Measurements from ENCODE around the gene MAD1L1.
A peak's percentile ranks its signal among the peaks of the same experiment; 100 is the strongest.

Gene MAD1L1

DNA sequence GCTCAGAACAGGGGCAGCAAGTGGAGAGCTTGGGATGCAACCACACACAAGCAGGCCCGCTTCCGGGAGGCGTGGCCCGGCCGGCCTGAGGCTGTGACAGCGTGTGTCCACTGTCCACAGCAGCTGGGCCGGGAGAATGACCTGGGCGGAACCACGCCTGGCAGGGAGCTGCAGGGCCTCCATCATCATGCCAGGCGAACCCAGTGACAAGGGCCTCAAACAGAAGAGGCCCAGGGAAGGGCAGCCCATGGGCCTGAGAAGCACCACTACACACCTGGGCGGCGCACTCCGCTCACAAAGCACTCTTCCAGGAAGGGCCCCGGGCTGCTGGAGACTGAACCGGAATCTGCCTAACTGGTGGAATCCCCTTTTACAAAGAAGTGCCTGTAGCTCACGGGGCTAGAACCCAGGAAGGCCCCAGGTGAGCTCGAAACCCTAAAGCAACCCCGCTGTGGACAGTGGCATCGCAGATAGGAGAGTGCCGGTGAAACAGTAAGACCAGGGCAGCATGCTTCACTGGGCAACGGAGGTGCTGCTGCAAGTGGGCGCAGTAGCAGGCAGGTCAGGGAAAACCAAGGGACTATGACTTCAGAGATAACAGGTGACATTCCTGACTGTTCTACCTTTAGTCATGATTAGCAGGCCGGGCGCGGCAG, 66.0 kb downstream of the MAD1L1 start:
- POLR2A ChIA-PET (ENCODE audit: low non-redundant PET): no interaction called here
- 0 out of 2 replicates have a peak overlapping the region, but pooled peaks have one; percentile 3 for H3K27ac ChIP-seq
- CTCF ChIA-PET: no interaction called here
- TF ChIP-seq, protein P1, sequence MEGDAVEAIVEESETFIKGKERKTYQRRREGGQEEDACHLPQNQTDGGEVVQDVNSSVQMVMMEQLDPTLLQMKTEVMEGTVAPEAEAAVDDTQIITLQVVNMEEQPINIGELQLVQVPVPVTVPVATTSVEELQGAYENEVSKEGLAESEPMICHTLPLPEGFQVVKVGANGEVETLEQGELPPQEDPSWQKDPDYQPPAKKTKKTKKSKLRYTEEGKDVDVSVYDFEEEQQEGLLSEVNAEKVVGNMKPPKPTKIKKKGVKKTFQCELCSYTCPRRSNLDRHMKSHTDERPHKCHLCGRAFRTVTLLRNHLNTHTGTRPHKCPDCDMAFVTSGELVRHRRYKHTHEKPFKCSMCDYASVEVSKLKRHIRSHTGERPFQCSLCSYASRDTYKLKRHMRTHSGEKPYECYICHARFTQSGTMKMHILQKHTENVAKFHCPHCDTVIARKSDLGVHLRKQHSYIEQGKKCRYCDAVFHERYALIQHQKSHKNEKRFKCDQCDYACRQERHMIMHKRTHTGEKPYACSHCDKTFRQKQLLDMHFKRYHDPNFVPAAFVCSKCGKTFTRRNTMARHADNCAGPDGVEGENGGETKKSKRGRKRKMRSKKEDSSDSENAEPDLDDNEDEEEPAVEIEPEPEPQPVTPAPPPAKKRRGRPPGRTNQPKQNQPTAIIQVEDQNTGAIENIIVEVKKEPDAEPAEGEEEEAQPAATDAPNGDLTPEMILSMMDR (conservative IDR thresholded peaks at IDR 0.05; ENCODE audit: low read depth): no peak
- DNase-seq (ENCODE audit: low spot score): no peak

DNA sequence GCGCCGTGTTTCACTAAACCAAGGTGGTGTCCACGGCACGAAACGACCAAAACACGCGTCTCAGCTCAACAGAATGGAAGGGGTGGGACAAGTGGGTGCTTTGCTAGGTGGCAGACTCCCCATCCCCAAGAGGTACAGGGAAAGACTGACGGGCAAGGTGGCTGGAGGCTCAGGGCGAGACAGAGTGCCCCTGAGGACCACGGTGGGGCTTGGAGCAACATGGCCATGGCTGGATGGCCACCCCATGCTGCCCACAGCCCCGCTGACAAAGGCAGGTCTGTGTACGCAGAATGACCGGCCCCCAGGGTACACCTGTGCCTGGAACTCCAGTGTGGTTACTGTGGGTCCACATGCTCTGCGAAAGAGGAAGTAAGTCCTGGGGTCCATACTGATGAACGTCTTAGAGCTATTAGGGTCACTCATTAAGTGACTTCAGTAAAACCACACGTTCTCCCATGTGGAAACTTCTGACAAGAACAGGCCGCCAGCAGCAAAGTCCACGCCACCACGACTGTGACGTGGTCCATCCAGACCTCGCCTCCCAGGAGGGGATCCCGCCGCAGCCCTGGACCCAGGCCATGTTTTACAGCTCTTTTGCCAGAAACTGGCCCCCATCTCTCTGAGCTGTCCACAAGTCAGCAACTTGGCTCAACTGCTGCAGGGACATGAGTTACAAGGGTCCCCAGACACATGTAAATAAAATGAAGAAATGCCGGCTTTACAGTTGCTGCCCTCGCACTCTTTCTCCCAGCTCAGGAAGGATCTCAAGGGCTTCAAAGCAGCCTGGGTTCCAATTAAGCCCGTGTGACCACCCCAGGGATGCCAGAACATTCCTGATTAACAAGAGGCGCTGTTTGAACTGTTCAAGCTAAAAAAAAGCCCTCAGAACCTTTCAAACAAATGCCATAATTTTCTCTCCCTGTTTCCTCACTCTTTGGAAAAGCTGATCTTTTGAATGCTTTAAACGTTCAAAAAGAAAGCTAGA, 66.8 kb downstream of the MAD1L1 start:
- CTCF ChIA-PET: interaction anchor here (0.6 kb wide), 1 partner anchor 149 kb away, joined by 4 read pairs; no protein-coding TSS in a partner anchor
- POLR2A ChIA-PET (ENCODE audit: low non-redundant PET): no interaction called here
- 0 out of 2 replicates have a peak overlapping the region, but pooled peaks have one; percentile 3 for H3K27ac ChIP-seq
- TF ChIP-seq, protein P1 (conservative IDR thresholded peaks at IDR 0.05; ENCODE audit: low read depth): no peak
- no peak for DNase-seq (ENCODE audit: low spot score)

DNA sequence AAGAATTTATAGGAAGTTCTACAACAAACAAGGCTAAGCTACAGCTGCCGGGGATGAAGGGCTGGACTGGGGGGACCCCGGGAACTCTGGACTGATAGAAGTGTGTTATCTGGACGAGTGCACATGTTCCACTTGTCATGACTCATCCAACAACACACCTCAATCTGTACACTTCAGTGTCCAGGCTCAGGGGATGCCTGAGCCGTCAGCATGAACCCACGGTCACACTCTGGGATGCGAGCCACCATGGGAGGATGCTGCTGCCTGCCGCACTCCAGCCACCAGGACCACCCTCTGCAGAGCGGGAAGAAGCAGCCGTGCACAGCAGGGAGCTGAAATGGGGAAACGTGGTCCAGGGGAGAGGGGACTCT, 67.5 kb downstream of the MAD1L1 start:
- no peak for DNase-seq (ENCODE audit: low spot score)
- ChIA-PET CTCF (no interaction called here), POLR2A (ENCODE audit: low non-redundant PET) (no interaction called here)
- H3K27ac ChIP-seq: no peak overlapping the region
- TF ChIP-seq, protein P1 (conservative IDR thresholded peaks at IDR 0.05; ENCODE audit: low read depth): no peak

DNA sequence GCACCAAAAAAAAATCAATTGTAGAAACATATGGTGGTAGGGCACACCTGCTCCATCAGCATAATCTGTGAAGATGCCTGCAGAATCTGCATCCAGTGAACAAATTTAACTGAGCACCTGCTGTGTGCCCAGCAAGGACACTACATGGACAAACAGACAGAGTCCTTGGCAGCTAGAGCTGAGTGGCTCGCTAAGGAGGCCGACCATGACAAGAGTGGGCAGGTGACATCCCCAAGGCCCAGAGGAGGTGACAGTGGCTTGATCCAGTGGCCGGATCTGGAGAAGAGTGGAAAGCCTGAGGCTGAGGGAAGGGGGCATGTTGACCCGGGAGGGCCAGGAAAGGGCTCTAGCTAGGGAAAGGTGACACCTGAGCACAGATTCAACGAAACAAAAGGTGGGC, 68.1 kb downstream of the MAD1L1 start:
- TF ChIP-seq, protein P1 (conservative IDR thresholded peaks at IDR 0.05; ENCODE audit: low read depth): no peak
- CTCF ChIA-PET: no interaction called here
- H3K27ac ChIP-seq: no peak overlapping the region
- POLR2A ChIA-PET (ENCODE audit: low non-redundant PET): no interaction called here
- no peak for DNase-seq (ENCODE audit: low spot score)

DNA sequence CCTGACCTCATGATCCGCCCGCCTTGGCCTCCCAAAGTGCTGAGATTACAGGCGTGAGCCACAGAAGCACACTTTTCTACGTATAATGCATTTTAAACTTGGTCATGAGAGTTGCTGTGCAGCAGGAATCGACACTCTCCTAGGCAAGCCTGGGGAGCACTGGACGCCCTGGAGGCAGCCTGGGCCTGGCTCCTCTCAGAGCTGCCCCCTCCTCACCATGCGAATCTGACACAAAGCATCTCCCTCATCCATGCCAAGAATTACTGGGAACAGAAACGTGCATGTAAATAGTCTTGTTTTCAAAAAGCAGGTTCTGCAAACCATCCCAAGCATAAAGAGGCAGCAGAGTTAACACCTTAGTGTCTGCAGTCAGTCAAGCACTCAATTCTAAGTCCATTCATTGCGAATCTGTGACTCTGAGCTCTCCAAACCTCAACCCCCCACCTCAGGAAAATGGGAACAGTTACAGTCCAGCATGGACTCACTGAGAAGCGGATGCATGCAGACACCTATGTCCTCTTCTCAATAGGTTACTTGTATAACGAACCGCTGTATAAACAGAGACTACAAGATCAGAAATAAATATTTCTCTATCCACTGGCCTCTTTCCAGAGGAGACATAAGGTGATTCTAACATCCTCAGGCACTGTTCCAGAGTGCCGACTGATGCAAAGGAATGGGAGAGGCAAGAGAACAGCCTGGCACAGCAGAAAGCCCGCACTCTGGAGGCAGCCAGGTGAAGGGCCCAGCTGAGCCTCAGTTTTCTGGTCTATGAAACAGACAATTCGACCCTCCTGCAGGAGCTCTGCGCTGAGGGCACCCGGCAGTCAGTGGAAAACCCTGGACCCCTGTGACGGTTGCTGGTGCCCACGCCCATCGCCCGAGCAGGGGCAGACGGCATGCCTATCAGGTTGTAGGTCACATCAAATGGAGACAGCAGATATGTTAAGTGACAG, 68.9 kb downstream of the MAD1L1 start:
- TF ChIP-seq, protein P1 (conservative IDR thresholded peaks at IDR 0.05; ENCODE audit: low read depth): no peak
- DNase-seq (ENCODE audit: low spot score): no peak
- ChIA-PET POLR2A (ENCODE audit: low non-redundant PET) (no interaction called here), CTCF (interaction anchor here (0.7 kb wide), 2 partner anchors 182 to 184 kb away, joined by 3 to 4 read pairs; no protein-coding TSS in a partner anchor)
- H3K27ac ChIP-seq: peak overlapping the region; percentile 2

All from RWPE1 (cell line).